Heart right ventricle (tissue), 16 donors: ENCODE measurements around the gene PAX5. TPM values are rescaled to one million over a fixed set of nuclear protein-coding genes. Genes with fewer than 3 reads are reported as not detected.

Experiments used
- ATAC-seq, 8 donors: fragments of 200-7000 bp; cut with Tn5 transposase; one replicate each; pipeline ENCODE4 v1.9.1; 2020; ENCODE audit warnings: mild to moderate bottlenecking in 8 of 8, moderate library complexity in 8 of 8, moderate number of reproducible peaks in 1 of 8
- DNase-seq, 2 donors: peaks; one replicate each; pipeline ENCODE4 v3.0.0-alpha.2; 2020
- H3K27ac ChIP-seq, 10 donors: fragments of 200-600 bp; sonication (generic) in 2 of 10; one replicate each; pipeline versions ENCODE4 v1.5.0 to v1.8.0; 2020 to 2022; ENCODE audit warnings: mild to moderate bottlenecking in 3 of 10
- H3K27me3 ChIP-seq, 7 donors: fragments of 200-600 bp; one replicate each; pipeline ENCODE4 v1.8.0; 2021 to 2022; ENCODE audit warnings: mild to moderate bottlenecking in 2 of 7
- H3K36me3 ChIP-seq, 9 donors: fragments of 200-600 bp; sonication (generic) in 1 of 9; one replicate each; pipeline versions ENCODE4 v1.5.0 to v1.8.0; 2020 to 2022; ENCODE audit warnings: mild to moderate bottlenecking in 2 of 9
- H3K4me1 ChIP-seq, 9 donors: fragments of 200-600 bp; sonication (generic) in 1 of 9; one replicate each; pipeline versions ENCODE4 v1.5.0 to v1.8.0; 2020 to 2022; ENCODE audit warnings: mild to moderate bottlenecking in 4 of 9
- H3K4me3 ChIP-seq, 10 donors: fragments of 200-600 bp; sonication (generic) in 2 of 10; one replicate each; pipeline versions ENCODE4 v1.5.0 to v1.8.0; 2020 to 2022; ENCODE audit warnings: mild to moderate bottlenecking in 7 of 10, moderate library complexity in 2 of 10
- H3K9me3 ChIP-seq, 11 donors: fragments of 200-600 bp in 10 of 11; sonication (generic) in 2 of 11; one replicate each; pipeline versions ENCODE4 v1.5.0 to v1.8.0; 2013 to 2022; ENCODE audit warnings: mild to moderate bottlenecking in 2 of 11, control low read depth in 1 of 11, moderate library complexity in 1 of 11
- WGBS, 2 donors: extraction: QIAGEN DNeasy Blood & Tissue Kit; methylation state at CpG; one replicate each; pipeline ENCODE4 v1.1.7; 2013; ENCODE audit warnings: inconsistent platforms in 1 of 2; 5-methylcytosine and 5-hydroxymethylcytosine counted together
- intact Hi-C, 10 donors: fragments of 100-400 bp; cut with DNase I; formaldehyde crosslinking; loops; one replicate each; pipeline versions ENCODE4 v1.11.1 to v1.14.2; 2022
- polyA plus RNA-seq, 2 donors: library from polyadenylated mRNA; stranded (reverse); fragments of 200-250 nt; gene quantifications; one replicate each; pipeline ENCODE4 v1.2.3, GENCODE V29; 2013
- total RNA-seq, 10 donors: library from RNA; stranded (reverse); fragmentation: NEBNext Ultra II Directional in 3 of 10; extraction: Animal tissue kit (Norgen Biotek cat#: 25700) in 3 of 10; gene quantifications; one replicate each; pipeline versions ENCODE4 v1.2.1 to v1.2.4, GENCODE V29; 2021 to 2023
- TF ChIP-seq, protein P1 (sequence below), 9 donors: fragments of 200-600 bp; sonication (generic) in 2 of 9; IDR thresholded peaks; one replicate each; pipeline versions ENCODE4 v1.5.0 to v1.8.0; 2021 to 2022; ENCODE audit warnings: antibody characterized with exemption in 9 of 9, mild to moderate bottlenecking in 5 of 9, moderate library complexity in 1 of 9
- donor health status: Arrhythmogenic right ventricular cardiomyopathy.
- donor health status: ischemic (EF 13 %, LVEDD 7.1; RV severe dilation, severe dysfunction).
- donor health status: healthy with polysubstance abuse.
- donor health status: DM: no; HTN: yes; CAD: no.
- donor health status: DM: no; HTN: no; CAD: no.
- donor health status: ischemic (EF 25% LVEDD 6.9; RV normal size, moderate dysfunction).
- donor health status: ischemic (EF 25% LVEDD 5.7; RV mildly dilated, moderate dysfunction).
- donor health status: healthy.
- donor health status: DM: yes; HTN: yes; CAD: no.
- donor health status: Ischemic cardiomyopathy.
- donor health status: ischemic (EF 35%, LVEDD 5.7; RV mildly dilated, moderate dysfunction).
- donor health status: nonischemic (EF 11% LVEDD 7.7; RV severe dilation, severe dysfunction).
- donor health status: DM: yes; HTN: yes; CAD: no.
- donor health status: PGD.
- donor health status: ischemic (EF 29% LVEDD 5.4; RV normal size, mild dysfunction).
- donor health status: nonischemic (EF 23%, LVEDD 6.1; RV moderate dilation, normal function).

PAX5 gene
- total and polyA plus RNA-seq, 12 donors: under 0.01 to 0.09 TPM; not detected in 10

DNA sequence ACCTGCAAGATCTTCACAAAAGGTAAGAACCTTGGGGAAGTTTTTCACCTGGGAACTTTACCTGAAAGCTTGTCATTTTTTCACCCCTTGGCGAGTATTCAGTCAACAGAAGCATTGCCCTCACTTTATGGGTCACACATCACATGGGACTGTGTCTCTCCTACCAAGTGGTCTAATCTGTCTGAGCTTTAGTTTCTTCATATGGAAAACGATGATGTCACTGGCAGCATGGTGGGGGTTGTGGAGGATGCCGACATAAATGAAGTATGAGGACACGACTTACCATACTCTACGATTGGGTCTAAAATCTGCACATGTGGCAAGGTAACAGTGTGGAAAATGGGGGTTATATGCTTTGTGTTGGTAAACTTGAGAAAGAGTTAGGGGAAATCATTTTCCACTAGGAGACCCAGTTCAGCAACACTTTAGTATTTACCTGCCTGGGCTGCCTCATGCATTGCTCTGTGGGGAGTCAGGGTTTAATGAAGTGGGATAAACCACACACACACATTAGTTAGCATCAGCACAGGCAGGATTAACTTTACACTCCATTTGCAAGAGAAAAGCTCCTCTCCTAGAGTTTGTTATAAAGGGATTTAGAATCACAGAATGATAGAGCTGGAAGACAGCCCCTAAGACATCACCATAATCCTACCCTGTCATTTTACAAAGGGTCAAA lies 19.8 kb upstream of the PAX5 start:
- 40 to 45% methylated on average over 5 of the region's 5 CpGs for WGBS, 2 donors
- DNase-seq (no peak), ATAC-seq (no peak)
- H3K4me3 ChIP-seq: no peak overlapping the region
- H3K4me1 ChIP-seq: no peaks in the 10 kb centered on the region
- no peaks in the 10 kb centered on the region for H3K36me3 ChIP-seq
- TF ChIP-seq, protein P1, sequence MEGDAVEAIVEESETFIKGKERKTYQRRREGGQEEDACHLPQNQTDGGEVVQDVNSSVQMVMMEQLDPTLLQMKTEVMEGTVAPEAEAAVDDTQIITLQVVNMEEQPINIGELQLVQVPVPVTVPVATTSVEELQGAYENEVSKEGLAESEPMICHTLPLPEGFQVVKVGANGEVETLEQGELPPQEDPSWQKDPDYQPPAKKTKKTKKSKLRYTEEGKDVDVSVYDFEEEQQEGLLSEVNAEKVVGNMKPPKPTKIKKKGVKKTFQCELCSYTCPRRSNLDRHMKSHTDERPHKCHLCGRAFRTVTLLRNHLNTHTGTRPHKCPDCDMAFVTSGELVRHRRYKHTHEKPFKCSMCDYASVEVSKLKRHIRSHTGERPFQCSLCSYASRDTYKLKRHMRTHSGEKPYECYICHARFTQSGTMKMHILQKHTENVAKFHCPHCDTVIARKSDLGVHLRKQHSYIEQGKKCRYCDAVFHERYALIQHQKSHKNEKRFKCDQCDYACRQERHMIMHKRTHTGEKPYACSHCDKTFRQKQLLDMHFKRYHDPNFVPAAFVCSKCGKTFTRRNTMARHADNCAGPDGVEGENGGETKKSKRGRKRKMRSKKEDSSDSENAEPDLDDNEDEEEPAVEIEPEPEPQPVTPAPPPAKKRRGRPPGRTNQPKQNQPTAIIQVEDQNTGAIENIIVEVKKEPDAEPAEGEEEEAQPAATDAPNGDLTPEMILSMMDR (IDR thresholded peaks at IDR 0.05): no peak
- intact Hi-C loops: no loop called here
- no peaks in the 10 kb centered on the region for H3K9me3 ChIP-seq
- peaks cover 0 to 86% (median 69%) of the 10 kb centered on the region in 7 donors for H3K27me3 ChIP-seq
- H3K27ac ChIP-seq: no peak overlapping the region

DNA sequence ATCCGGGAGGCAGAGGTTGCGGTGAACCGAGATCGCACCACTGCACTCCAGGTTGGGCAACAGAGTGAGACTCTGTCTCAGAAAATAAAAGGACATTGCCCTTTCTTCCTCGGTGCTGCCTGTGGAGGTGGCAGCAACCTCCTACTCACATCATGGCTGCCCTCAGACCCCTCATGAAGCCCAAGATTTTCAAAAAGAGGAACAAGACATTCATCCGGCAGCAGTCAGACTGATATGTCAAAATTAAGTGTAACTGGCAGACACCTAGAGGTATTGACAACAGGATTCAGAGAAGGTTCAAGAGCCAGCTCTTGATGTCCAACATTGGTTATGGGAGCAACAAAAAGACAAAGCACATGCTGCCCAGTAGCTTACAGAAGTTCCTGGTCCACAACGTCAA lies 12.6 kb upstream of the PAX5 start:
- H3K36me3 ChIP-seq: no peaks in the 10 kb centered on the region
- no peak overlapping the region for H3K27ac ChIP-seq
- no peaks in the 10 kb centered on the region for H3K9me3 ChIP-seq
- no peak overlapping the region for H3K4me3 ChIP-seq
- H3K27me3 ChIP-seq: peaks cover 0 to 84% (median 72%) of the 10 kb centered on the region in 7 donors
- intact Hi-C loops: loop anchor here in 1 of 10 donors (10.0 kb wide), 1 partner anchor 62 kb away; no protein-coding TSS in a partner anchor
- TF ChIP-seq, protein P1 (IDR thresholded peaks at IDR 0.05): no peak
- H3K4me1 ChIP-seq: no peaks in the 10 kb centered on the region
- DNase-seq: no peak
- ATAC-seq: no peak
- 80 to 82% methylated on average over 7 of the region's 7 CpGs for WGBS, 2 donors

DNA sequence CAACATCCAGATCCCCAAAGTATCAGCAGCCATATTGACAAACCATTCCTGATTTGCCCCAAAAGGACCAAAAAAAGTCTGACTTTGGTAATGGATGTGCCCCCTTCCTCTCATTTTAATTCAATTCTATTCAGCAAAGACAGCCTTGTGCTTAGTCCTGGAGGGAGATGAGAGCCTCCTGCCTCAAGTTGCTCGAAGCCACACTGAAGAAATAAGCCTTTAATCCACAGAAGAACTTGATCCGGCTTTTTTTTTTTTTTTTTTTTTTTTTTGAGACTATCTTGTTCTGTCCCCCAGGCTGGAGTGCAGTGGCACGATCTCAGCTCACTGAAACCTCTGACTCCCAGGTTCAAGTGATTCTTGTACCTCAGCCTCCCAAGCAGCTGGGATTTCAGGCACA lies 8.4 kb upstream of the PAX5 start:
- Histone ChIP-seq H3K27me3 (peaks cover 12 to 98% (median 94%) of the 10 kb centered on the region in 7 donors), H3K27ac (no peak overlapping the region), H3K36me3 (no peaks in the 10 kb centered on the region), H3K4me3 (no peak overlapping the region), H3K4me1 (peaks cover 5 to 10% (median 8%) of the 10 kb centered on the region in 9 donors), H3K9me3 (no peaks in the 10 kb centered on the region)
- intact Hi-C loops: loop anchor here in 1 of 10 donors (10.0 kb wide), 1 partner anchor 58 kb away; no protein-coding TSS in a partner anchor
- ATAC-seq: no peak
- 72 to 74% methylated on average over 3 of the region's 3 CpGs for WGBS, 2 donors
- DNase-seq: no peak
- TF ChIP-seq, protein P1 (IDR thresholded peaks at IDR 0.05): no peak

DNA sequence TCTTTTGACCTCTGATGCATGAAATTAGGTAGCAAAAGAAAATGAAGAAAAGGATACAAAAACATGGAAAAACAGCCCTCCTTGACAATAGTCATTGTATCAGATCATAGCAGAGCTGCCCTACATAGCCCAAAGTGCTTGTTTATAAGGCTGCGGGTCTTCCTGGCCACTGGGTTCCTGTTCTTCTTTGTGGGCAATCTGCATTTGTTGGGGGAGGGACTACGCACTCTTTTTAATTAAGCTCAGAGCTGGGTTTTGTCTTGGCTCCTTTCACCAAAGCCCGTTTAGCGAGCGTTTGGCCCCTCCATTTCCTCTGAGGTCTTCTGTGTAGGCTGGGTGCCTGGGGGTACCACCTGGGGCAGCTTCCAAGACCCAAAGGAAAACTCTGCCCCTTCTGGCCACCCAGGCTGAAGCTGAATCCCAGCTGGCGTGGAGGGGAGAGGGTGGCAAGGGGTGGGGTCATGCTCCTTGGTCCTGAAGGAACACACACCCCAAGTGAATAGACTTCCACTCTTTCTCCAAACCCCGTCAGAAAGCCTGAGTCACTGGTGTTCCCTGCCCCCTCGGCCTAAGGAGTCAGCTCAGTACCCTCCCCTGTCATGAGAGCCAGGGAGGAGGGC lies 6.5 kb upstream of the PAX5 start:
- H3K4me3 ChIP-seq: no peak overlapping the region
- TF ChIP-seq, protein P1 (IDR thresholded peaks at IDR 0.05): no peak
- H3K9me3 ChIP-seq: no peaks in the 10 kb centered on the region
- no peaks in the 10 kb centered on the region for H3K36me3 ChIP-seq
- H3K27ac ChIP-seq: no peak overlapping the region
- peaks cover 27 to 100% (median 98%) of the 10 kb centered on the region in 7 donors for H3K27me3 ChIP-seq
- intact Hi-C loops: loop anchor here in 1 of 10 donors (10.0 kb wide), 1 partner anchor 56 kb away; no protein-coding TSS in a partner anchor
- H3K4me1 ChIP-seq: peaks cover 10 to 27% (median 26%) of the 10 kb centered on the region in 9 donors
- no peak for ATAC-seq
- WGBS, 2 donors: 50 to 52% methylated on average over 8 of the region's 8 CpGs
- no peak for DNase-seq
